Activated T-cell treated with anti-CD3 and anti-CD28 coated beads, Interleukin-2, amount 50 U/mL, for 48 hours (primary cell): ENCODE results near the gene PRR30.
A peak's percentile ranks its signal among the peaks of the same experiment; 100 is the strongest.
"Not testable (repeated sequence)": the region's sequence is repeated elsewhere in the genome, so short reads cannot be mapped to it uniquely, and the experiment has no call there.

Experiments
- DNase-seq, 2 experiments: peaks; one replicate each; pipeline ENCODE4 v3.0.0-alpha.2; 2020

PRR30 gene

GRCh38 chr2:27127883-27128667 lies 11.1 kb downstream of the PRR30 start:
- DNase-seq: no peak

- no peak for DNase-seq
These were observed 12.9 kb downstream of the PRR30 start for GRCh38 chr2:27126252-27126710.

- DNase-seq: no peak
These were observed 14.1 kb downstream of the PRR30 start for GRCh38 chr2:27125104-27125503.

- DNase-seq: peak; percentile 70 to 79
These were observed 15.7 kb downstream of the PRR30 start, which contains the start of gene ABHD1 for GRCh38 chr2:27123302-27124150. TSS of gene ABHD1 (plus strand) at chr2:27123815. CDS start at chr2:27123949, 134 bp downstream.

GRCh38 chr2:27122791-27123190 lies 16.4 kb downstream of the PRR30 start:
- DNase-seq: no peak

- DNase-seq: no peak
These were observed 17.3 kb downstream of the PRR30 start for GRCh38 chr2:27121906-27122305.

- DNase-seq: not testable (repeated sequence)
These were observed 19.9 kb downstream of the PRR30 start for GRCh38 chr2:27119330-27119670.

GRCh38 chr2:27118525-27119329 lies 20.5 kb downstream of the PRR30 start, which contains the start of gene CGREF1:
TSS of gene CGREF1 (minus strand) at chr2:27119128. CDS start at chr2:27104366, 14,762 bp downstream.
- DNase-seq: peak; percentile 41 to 48

GRCh38 chr2:27117995-27118524 lies 21.1 kb downstream of the PRR30 start:
- DNase-seq: no peak

GRCh38 chr2:27115519-27115918 lies 23.7 kb downstream of the PRR30 start:
- no peak for DNase-seq

- DNase-seq: not testable (repeated sequence)
These were observed 27.7 kb downstream of the PRR30 start for GRCh38 chr2:27111392-27112078.

- not testable (repeated sequence) for DNase-seq
These were observed 28.4 kb downstream of the PRR30 start for GRCh38 chr2:27110603-27111352.

GRCh38 chr2:27109083-27109482 lies 30.1 kb downstream of the PRR30 start:
- no peak for DNase-seq

GRCh38 chr2:27108221-27108620 lies 31.0 kb downstream of the PRR30 start:
- no peak for DNase-seq

- DNase-seq: no peak
These were observed 33.2 kb downstream of the PRR30 start for GRCh38 chr2:27105981-27106380.

- no peak for DNase-seq
These were observed 36.9 kb downstream of the PRR30 start for GRCh38 chr2:27102329-27102728.

- no peak for DNase-seq
These were observed 39.2 kb downstream of the PRR30 start for GRCh38 chr2:27100036-27100435.

GRCh38 chr2:27099334-27099955 lies 39.8 kb downstream of the PRR30 start:
- no peak for DNase-seq

GRCh38 chr2:27097341-27097740 lies 41.9 kb downstream of the PRR30 start:
- no peak for DNase-seq

GRCh38 chr2:27096748-27097297 lies 42.4 kb downstream of the PRR30 start:
- DNase-seq: no peak
